NCI-H460 (cell line): ENCODE results near the gene RASGRP4. TPM values are rescaled to one million over a fixed set of nuclear protein-coding genes. Genes with fewer than 3 reads are reported as not detected.
"Not testable (repeated sequence)": the region's sequence is repeated elsewhere in the genome, so short reads cannot be mapped to it uniquely, and the experiment has no call there.

Experiments
- DNase-seq: peaks from one replicate; pipeline ENCODE4 v3.0.0-alpha.2; 2016; ENCODE audit warnings: low read depth; ENCODE audit errors: extremely low read depth
- total RNA-seq: library from RNA; depleted of rRNA; stranded (reverse); fragments of >200 nt; shearing (Covaris generic); gene quantifications from 2 replicates; pipeline ENCODE4 v1.2.3, GENCODE V29; 2014

Gene RASGRP4
- total RNA-seq, 1 experiment from 2014 or later = not detected

DNA sequence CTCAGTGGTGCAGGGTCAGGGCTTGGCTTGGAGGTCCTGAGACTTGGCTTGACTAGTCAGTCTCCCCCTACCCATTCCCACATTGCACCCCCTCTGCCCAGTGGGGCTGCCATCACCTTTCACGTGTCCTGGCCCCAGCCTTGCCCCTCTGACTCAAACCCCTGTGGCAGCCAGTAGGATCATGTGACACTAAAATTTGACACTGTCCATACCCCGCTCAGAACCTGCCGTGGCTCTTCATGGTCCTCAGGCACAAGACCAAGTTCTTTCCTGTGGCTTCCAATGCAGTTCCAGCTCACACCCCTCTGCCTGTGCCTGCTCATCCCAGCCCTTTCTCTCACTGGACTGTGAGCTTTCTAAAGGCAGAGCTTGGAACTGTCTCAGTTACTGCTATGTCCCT, 49.4 kb downstream of the RASGRP4 start:
- no peak for DNase-seq

- DNase-seq = no peak
These were observed 50.3 kb downstream of the RASGRP4 start for GRCh38 chr19:38375748-38376147.

DNA sequence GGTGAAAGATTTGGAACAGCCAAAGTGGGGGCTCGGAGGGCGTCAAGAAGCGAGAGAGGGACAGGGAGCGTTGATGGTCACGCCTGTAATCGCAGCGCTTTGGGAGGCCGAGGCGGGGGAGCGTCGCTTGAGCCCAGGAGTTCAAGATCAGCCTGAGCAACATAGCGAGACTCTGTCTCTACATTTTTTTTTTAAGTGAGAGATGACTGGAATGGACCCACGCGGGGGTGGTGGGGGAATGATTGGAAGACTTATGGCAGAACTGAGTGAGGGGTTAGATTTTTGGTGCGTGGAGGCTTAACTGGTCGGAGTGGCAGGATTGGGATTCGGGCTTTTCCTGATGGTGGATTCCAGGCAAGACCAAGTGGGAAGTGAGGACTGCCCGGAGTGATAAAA, 50.9 kb downstream of the RASGRP4 start:
- DNase-seq = no peak

DNA sequence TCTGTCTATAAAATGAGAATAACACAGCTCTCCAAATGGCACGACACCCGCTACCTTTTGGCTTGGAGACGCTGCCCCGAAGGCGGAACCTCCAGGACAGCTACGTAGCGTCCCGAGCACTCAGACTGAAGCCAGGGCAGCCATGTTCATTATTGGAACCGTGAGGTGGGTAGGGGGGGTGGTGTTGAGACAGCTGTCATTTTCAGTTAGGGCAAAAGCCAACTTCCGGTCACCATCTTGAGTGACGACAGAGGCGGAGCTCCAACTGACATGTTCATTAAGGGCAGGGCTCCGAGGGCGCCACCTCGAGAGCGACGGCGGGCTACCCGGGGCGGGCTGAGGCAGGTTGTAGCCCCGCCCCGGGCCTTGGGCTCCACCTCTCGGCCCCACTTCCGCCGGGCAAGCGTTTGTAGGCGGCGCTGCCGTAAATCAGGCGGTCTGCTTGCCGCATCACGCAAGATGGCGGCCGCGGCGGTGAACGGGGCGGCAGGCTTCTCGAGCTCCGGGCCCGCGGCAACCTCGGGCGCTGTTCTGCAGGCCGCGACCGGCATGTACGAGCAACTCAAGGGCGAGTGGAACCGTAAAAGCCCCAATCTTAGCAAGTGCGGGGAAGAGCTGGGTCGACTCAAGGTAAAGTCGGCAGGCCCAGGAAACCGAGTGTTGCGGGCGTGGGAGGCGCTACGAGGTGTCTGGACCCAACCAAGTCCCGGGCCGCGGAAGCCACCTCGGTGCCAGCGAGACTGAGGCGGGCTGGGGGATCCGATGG, 51.5 kb downstream of the RASGRP4 start, which contains the start of gene PSMD8:
TSS of gene PSMD8 (plus strand) at position 240 of the 766 bp plus-strand sequence. CDS start at position 271, 31 bp downstream.
- peak; percentile 97 for DNase-seq

DNA sequence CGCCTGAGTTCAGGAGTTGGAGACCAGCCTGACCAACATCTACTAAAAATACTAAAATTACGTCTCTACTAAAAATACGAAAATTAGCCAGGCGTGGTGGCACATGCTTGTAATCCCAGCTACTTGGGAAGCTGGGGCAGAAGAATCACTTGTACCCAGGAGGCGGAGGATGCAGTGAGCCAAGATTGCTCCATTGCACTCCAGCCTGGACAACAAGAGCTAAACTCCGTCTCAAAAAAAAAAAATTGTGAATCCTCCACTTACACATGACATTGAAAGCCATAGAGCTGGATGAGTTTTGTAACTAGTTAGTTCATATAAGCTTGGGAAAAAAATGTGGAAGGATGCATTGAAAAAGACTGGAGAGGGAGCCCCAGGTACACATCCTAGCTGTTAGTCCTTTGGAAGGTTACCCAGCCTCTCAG, 52.1 kb downstream of the RASGRP4 start:
- no peak for DNase-seq

DNA sequence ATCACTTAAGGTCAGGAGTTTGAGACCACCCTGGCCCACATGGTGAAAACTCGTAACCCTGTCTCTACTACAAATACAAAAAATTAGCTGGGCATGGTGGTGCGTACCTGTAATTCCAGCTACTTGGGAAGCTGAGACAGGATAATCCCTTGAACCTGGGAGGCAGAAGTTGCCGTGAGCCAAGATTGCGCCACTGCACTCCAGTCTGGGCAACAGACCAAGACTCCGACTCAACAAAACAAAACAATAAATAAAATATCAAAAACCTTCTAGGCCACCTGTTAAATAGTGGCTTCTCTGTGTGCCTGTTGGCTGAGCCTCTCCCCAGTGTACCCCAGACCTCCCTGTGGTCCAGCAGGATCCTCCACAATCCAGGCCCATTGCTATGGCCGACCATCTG, 54.9 kb downstream of the RASGRP4 start:
- DNase-seq = no peak

DNA sequence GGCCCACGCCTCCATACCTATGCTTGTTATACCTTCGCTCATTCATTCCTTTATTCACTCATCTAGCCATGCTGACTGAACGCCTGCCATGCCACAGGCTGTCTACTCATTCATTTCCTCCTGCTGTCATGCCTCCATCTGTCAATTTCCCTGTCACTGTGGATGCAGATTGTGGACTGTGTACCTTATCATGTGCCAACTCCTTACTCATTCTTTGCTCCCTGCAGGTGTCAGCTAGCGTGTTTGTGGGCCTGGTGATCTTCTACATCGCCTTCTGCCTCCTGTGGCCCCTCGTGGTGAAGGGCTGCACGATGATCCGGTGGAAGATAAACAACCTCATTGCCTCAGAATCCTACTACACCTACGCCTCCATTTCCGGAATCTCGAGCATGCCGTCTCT, 55.7 kb downstream of the RASGRP4 start:
- DNase-seq = no peak

DNA sequence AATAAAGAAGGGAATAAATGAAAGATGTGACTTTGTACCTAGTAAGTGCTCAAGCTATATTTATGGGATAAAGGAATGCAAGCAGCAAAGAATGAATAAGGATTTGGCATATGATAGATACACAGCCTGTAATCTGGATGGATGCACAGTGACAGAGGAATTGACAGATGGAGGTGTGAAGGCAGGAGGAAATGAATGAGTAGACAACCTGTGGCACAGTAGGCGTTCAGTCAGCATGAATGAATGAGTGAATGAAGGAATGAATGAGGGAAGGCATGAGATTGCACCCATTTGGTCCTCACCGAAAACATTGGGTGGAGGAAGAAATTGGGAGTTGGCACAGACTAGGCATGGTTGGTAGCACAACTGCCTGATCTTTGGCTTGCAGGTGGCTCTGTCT, 56.4 kb downstream of the RASGRP4 start:
- no peak for DNase-seq

- DNase-seq = no peak
These were observed 59.0 kb downstream of the RASGRP4 start for GRCh38 chr19:38367041-38367440.

GRCh38 chr19:38362946-38363688, 62.9 kb downstream of the RASGRP4 start:
- DNase-seq = not testable (repeated sequence)

DNA sequence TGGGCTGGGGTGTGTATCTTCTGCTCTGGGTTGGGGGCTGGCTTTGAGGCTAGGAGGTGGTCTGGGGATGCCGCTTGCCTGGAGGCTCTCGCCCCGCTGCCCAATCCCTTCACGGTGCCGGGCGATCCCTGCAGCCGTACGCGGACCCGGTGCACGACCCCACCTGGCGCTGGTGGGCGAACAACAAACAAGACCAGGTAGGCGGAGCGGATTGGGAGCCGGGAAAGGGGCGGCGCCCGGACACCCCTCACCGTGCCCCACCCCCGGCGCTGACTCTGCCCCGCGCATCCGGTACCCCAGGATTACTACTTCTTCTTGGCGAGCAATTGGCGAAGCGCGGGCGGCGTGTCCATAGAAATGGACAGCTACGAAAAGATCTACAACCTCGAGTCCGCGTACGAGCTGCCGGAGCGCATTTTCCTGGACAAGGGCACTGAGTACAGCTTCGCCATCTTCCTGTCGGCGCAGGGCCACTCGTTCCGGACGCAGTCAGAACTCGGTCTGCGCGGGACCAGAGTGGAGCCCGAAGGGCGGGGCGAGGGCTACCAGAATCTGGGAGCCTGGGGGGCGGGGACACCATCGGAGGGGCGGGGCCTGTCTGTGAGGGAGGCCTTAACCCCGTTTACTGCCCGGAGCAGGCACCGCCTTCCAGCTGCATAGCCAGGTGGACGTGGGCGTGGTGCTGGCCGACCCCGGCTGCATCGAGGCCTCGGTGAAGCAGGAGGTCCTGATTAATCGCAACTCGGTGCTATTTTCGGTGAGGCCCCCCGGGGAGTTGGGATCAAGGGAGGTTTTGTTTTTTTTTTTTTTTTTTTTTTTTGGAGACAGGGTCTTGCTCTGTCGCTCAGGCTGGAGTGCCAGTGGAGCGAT, 63.7 kb downstream of the RASGRP4 start:
- peak; percentile 45 for DNase-seq

DNA sequence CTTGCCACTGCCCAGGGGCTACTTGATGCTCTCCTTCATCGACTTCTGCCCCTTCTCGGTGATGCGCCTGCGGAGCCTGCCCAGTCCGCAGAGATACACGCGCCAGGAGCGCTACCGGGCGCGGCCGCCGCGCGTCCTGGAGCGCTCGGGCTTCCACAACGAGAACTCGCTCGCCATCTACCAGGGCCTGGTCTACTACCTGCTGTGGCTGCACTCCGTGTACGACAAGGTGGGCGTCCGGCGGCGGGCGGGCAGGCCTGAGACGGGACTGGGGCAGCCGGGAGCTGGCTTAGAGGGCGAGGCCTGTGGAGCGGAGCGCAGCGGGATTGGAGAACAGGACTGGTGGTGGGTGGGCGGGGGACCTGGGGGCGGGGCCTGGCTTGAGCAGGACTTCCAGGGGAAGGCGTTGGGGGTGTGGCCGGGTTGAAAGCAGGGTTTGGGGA, 64.4 kb downstream of the RASGRP4 start:
- DNase-seq = peak; percentile 59

- DNase-seq = no peak
These were observed 65.0 kb downstream of the RASGRP4 start for GRCh38 chr19:38360839-38361631.

DNA sequence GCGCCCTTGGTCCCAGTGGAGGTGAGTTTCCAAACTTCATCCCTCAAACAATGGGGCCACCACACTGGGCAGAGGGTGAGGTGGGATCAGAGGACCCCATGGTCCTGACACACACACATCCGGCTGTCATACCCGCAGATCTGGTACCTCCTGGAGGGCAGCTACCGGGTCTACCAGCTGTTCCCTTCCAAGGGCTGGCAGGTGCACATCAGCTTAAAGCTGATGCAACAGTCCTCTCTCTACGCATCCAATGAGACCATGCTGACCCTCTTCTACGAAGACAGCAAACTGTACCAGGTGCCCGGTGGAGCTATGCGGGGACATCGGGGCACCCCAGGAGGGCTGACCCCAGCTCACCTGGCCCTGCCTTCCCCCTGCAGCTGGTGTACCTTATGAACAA, 65.7 kb downstream of the RASGRP4 start:
- DNase-seq = no peak

- DNase-seq = no peak
These were observed 66.6 kb downstream of the RASGRP4 start for GRCh38 chr19:38359242-38360021.
